Measurements from ENCODE around the gene IL12RB2. TPM values are rescaled to one million over a fixed set of nuclear protein-coding genes. Genes with fewer than 3 reads are reported as not detected.

The IL12RB2 gene
- polyA plus RNA-seq, 3 donors: not detected

GRCh38 chr1:67306547-67306946, 1.1 kb upstream of the IL12RB2 start:
- no CpG with 5 or more reads among the region's 7 CpGs for WGBS (ENCODE audit: insufficient coverage)
- Histone ChIP-seq H4K20me1 (ENCODE audit: insufficient read depth, low read length) (no peaks in the 10 kb centered on the region), H3K27ac (ENCODE audit: low read depth in 1 of 2, low read length in 2 of 2) (no peak overlapping the region), H3K4me3 (replicated peaks in 1 of 3; ENCODE audit: low read depth in 2 of 3, low read length in 3 of 3) (no peak overlapping the region), H3K36me3 (replicated peaks in 1 of 2; ENCODE audit: control insufficient read depth in 1 of 2, insufficient read depth in 2 of 2, low read length in 2 of 2) (no peaks in the 10 kb centered on the region), H3K79me2 (ENCODE audit: insufficient read depth, low read length) (no peaks in the 10 kb centered on the region), H3K9ac (ENCODE audit: insufficient read depth, low read length, poor library complexity, severe bottlenecking) (no peak overlapping the region), H2AFZ (ENCODE audit: insufficient read depth, low read depth, low read length, poor library complexity, severe bottlenecking) (no peak overlapping the region), H3K9me3 (replicated peaks in 1 of 2; ENCODE audit: control insufficient read depth in 1 of 2, insufficient read depth in 1 of 2, low read length in 2 of 2) (peaks cover 0 to 5% of the 10 kb centered on the region in 2 donors), H3K4me1 (ENCODE audit: control insufficient read depth in 1 of 2, insufficient read depth in 2 of 2, low read length in 2 of 2) (peaks cover 12 to 14% of the 10 kb centered on the region in 2 donors), H3K27me3 (ENCODE audit: control insufficient read depth in 2 of 2, insufficient read depth in 2 of 2, low read length in 2 of 2) (peaks cover 25 to 35% of the 10 kb centered on the region in 2 donors), H3K4me2 (replicated peaks; ENCODE audit: extremely low read depth, low read length, poor library complexity, severe bottlenecking) (no peak overlapping the region)
- no peak for DNase-seq
- Mint-ChIP-seq H3K36me3 (peaks cover 0 to 4% of the 10 kb centered on the region in 2 donors), H3K4me3 (peak overlapping the region in 1 of 2 donors; percentile 89), H3K9me3 (peaks cover 0 to 9% (median 2%) of the 10 kb centered on the region in 7 donors), H3K27me3 (ENCODE audit: low read depth in 3 of 3) (peaks cover 27 to 44% (median 32%) of the 10 kb centered on the region in 3 donors), H3K4me1 (peaks cover 12% of the 10 kb centered on the region), H3K27ac (no peak overlapping the region)
- no peak for TF ChIP-seq CTCF (IDR thresholded peaks at IDR 0.05)
- intact Hi-C loops (cut with micrococcal nuclease): no loop called here

DNA sequence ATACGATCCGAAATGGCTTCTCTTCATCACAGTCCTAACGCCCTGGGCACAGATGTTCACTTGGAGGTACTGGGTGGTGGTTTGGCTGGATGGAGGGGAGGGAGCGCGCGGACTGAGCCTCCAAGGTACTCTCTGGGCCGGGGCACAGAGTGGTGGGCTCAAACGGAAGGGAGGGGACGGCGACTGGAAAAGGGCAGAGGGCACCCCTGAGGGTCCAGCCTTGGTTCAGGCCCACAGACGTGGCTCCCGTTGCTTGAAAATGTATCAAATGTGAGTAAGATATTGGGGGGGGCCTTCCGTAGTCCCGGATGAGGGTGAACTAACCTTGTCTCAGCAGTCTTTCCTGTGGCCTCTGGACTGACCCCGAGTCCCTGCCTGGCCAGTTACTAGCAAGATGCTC, 463 bp downstream of the IL12RB2 start:
- peak overlapping the region; percentile 74 to 94 for H3K4me3 Mint-ChIP-seq
- H3K27me3 Mint-ChIP-seq (ENCODE audit: low read depth in 3 of 3): peaks cover 27 to 36% (median 32%) of the 10 kb centered on the region in 3 donors
- intact Hi-C loops (cut with micrococcal nuclease): no loop called here
- H3K4me1 ChIP-seq (ENCODE audit: control insufficient read depth in 1 of 2, insufficient read depth in 2 of 2, low read length in 2 of 2): peaks cover 20 to 28% of the 10 kb centered on the region in 2 donors
- no peak for DNase-seq
- WGBS (ENCODE audit: insufficient coverage): 0% methylated on average over 8 of the region's 15 CpGs
- H3K4me3 ChIP-seq (replicated peaks in 1 of 3; ENCODE audit: low read depth in 2 of 3, low read length in 3 of 3): peak overlapping the region in 1 of 3 experiments; percentile 70
- H3K27ac Mint-ChIP-seq: peak overlapping the region in 1 of 7 donors; percentile 24
- peak overlapping the region; percentile 83 for H3K4me2 ChIP-seq (replicated peaks; ENCODE audit: extremely low read depth, low read length, poor library complexity, severe bottlenecking)
- H3K4me1 Mint-ChIP-seq: peaks cover 27% of the 10 kb centered on the region
- no peaks in the 10 kb centered on the region for H3K36me3 ChIP-seq (replicated peaks in 1 of 2; ENCODE audit: control insufficient read depth in 1 of 2, insufficient read depth in 2 of 2, low read length in 2 of 2)
- no peaks in the 10 kb centered on the region for H3K79me2 ChIP-seq (ENCODE audit: insufficient read depth, low read length)
- H3K36me3 Mint-ChIP-seq: peaks cover 0 to 4% of the 10 kb centered on the region in 2 donors
- H2AFZ ChIP-seq (ENCODE audit: insufficient read depth, low read depth, low read length, poor library complexity, severe bottlenecking): peak overlapping the region; percentile 75
- H3K27me3 ChIP-seq (ENCODE audit: control insufficient read depth in 2 of 2, insufficient read depth in 2 of 2, low read length in 2 of 2): peaks cover 25 to 35% of the 10 kb centered on the region in 2 donors
- TF ChIP-seq CTCF (IDR thresholded peaks at IDR 0.05): no peak
- H3K9me3 ChIP-seq (replicated peaks in 1 of 2; ENCODE audit: control insufficient read depth in 1 of 2, insufficient read depth in 1 of 2, low read length in 2 of 2): peaks cover 0 to 5% of the 10 kb centered on the region in 2 donors
- no peaks in the 10 kb centered on the region for H4K20me1 ChIP-seq (ENCODE audit: insufficient read depth, low read length)
- peaks cover 0 to 9% (median 2%) of the 10 kb centered on the region in 7 donors for H3K9me3 Mint-ChIP-seq
- H3K9ac ChIP-seq (ENCODE audit: insufficient read depth, low read length, poor library complexity, severe bottlenecking): no peak overlapping the region
- no peak overlapping the region for H3K27ac ChIP-seq (ENCODE audit: low read depth in 1 of 2, low read length in 2 of 2)
